Naive thymus-derived CD4-positive, alpha-beta T cell (primary cell): ENCODE data around the gene COL23A1. TPM values are rescaled to one million over a fixed set of nuclear protein-coding genes. Genes with fewer than 3 reads are reported as not detected.

Experiments
- ATAC-seq: fragments of 150-1000 bp; cut with Tn5 transposase; 2 replicates; pipeline ENCODE4 v1.10.0; 2021; ENCODE audit warnings: mild to moderate bottlenecking, moderate library complexity
- CTCF ChIA-PET: fragments of 350-600 bp; sonication (Branson Sonifier 250); formaldehyde crosslinking; loops from one replicate; lab custom pipeline; 2021; ENCODE audit warnings: antibody characterized with exemption; lab: Charles Lee
- POLR2A ChIA-PET: fragments of 350-600 bp; sonication (Branson Sonifier 250); formaldehyde crosslinking; loops from one replicate; lab custom pipeline; 2021; ENCODE audit warnings: antibody characterized with exemption, inconsistent platforms; lab: Charles Lee
- DNase-seq, 9 donors: peaks; one replicate each; pipeline versions ENCODE4 v3.0.0 to v3.0.0-alpha.2; 2020 to 2022; ENCODE audit warnings: mixed read lengths in 1 of 9
- H3K27ac ChIP-seq: one replicate; pipeline ENCODE4 v1.7.0; 2013; ENCODE audit warnings: mild to moderate bottlenecking, low read depth, low read length, moderate library complexity
- H3K27me3 ChIP-seq, 2 donors: one replicate each; pipeline ENCODE4 v1.7.0; 2013; ENCODE audit warnings: low read length in 2 of 2, mild to moderate bottlenecking in 2 of 2, moderate library complexity in 2 of 2; ENCODE audit not compliant: control insufficient read depth in 2 of 2, insufficient read depth in 2 of 2
- H3K36me3 ChIP-seq, 3 experiments: 1 replicate in 2 of 3; 2 replicates in 1 of 3; pipeline ENCODE4 v1.7.0; 2013; ENCODE audit warnings: low read length in 3 of 3, mild to moderate bottlenecking in 3 of 3, moderate library complexity in 1 of 3; ENCODE audit not compliant: insufficient read depth in 3 of 3, control insufficient read depth in 2 of 3
- H3K4me1 ChIP-seq, 2 donors: one replicate each; pipeline ENCODE4 v1.7.0; 2013; ENCODE audit warnings: low read length in 2 of 2, mild to moderate bottlenecking in 2 of 2, moderate library complexity in 1 of 2; ENCODE audit not compliant: control insufficient read depth in 2 of 2, insufficient read depth in 2 of 2
- H3K4me3 ChIP-seq: 2 replicates; pipeline ENCODE4 v1.7.0; 2013; ENCODE audit warnings: mild to moderate bottlenecking, low read length
- H3K9me3 ChIP-seq, 3 experiments: 1 replicate in 2 of 3; 2 replicates in 1 of 3; pipeline ENCODE4 v1.7.0; 2013; ENCODE audit warnings: low read length in 3 of 3; ENCODE audit not compliant: control insufficient read depth in 2 of 3
- H3K27ac Mint-ChIP-seq, 9 donors: one replicate each; pipeline ENCODE4 v1.8.0; 2020 to 2022; ENCODE audit warnings: mixed read lengths in 9 of 9, mild to moderate bottlenecking in 8 of 9, moderate library complexity in 5 of 9, inconsistent platforms in 2 of 9
- H3K27me3 Mint-ChIP-seq, 5 donors: one replicate each; pipeline ENCODE4 v1.8.0; 2021 to 2022; ENCODE audit warnings: mixed read lengths in 5 of 5, mild to moderate bottlenecking in 1 of 5
- H3K36me3 Mint-ChIP-seq, 5 donors: one replicate each; pipeline ENCODE4 v1.8.0; 2020 to 2022; ENCODE audit warnings: mixed read lengths in 5 of 5, mild to moderate bottlenecking in 3 of 5, inconsistent platforms in 1 of 5
- H3K4me1 Mint-ChIP-seq, 7 donors: one replicate each; pipeline ENCODE4 v1.8.0; 2020 to 2022; ENCODE audit warnings: mixed read lengths in 7 of 7, mild to moderate bottlenecking in 3 of 7, inconsistent platforms in 1 of 7
- H3K4me3 Mint-ChIP-seq, 10 donors: one replicate each; pipeline ENCODE4 v1.8.0; 2020 to 2022; ENCODE audit warnings: mild to moderate bottlenecking in 10 of 10, mixed read lengths in 10 of 10, moderate library complexity in 6 of 10, inconsistent platforms in 2 of 10
- H3K9me3 Mint-ChIP-seq, 11 donors: one replicate each; pipeline ENCODE4 v1.8.0; 2020 to 2022; ENCODE audit warnings: mixed read lengths in 11 of 11, mild to moderate bottlenecking in 4 of 11, inconsistent platforms in 1 of 11, moderate library complexity in 1 of 11
- intact Hi-C, 2 donors: fragments of 100-400 bp; cut with micrococcal nuclease; formaldehyde crosslinking; loops; one replicate each; pipeline ENCODE4 v1.15.1; 2023
- polyA plus RNA-seq, 2 donors: library from polyadenylated mRNA; unstranded; fragments of 300-500 nt; fragmentation: Illumina TruSeq; gene quantifications; one replicate each; pipeline ENCODE4 v1.2.3, GENCODE V29; 2021
- total RNA-seq, 6 experiments: library from RNA in 5 of 6; stranded (reverse) in 5 of 6; gene quantifications; 1 replicate in 5 of 6; 2 replicates in 1 of 6; pipeline ENCODE4 v1.2.3 and lab custom pipeline; 2021 to 2026

The COL23A1 gene
- total and polyA plus RNA-seq, 7 experiments from 2014 or later = 0.13 to 0.32 (median 0.22) TPM; not detected in 4

GRCh38 chr5:178343306-178343705 is 246.9 kb downstream of the COL23A1 start:
- H3K4me3 Mint-ChIP-seq = no peak overlapping the region
- ChIA-PET POLR2A (no interaction called here), CTCF (interaction anchor here (0.6 kb wide), 1 partner anchor 12 kb away, joined by 5 read pairs; no protein-coding TSS in a partner anchor)
- Histone ChIP-seq H3K4me3 (no peak overlapping the region), H3K36me3 (no peaks in the 10 kb centered on the region), H3K9me3 (no peaks in the 10 kb centered on the region), H3K4me1 (no peaks in the 10 kb centered on the region), H3K27me3 (no peaks in the 10 kb centered on the region), H3K27ac (no peak overlapping the region)
- H3K27ac Mint-ChIP-seq = no peak overlapping the region
- H3K9me3 Mint-ChIP-seq = no peaks in the 10 kb centered on the region
- no peaks in the 10 kb centered on the region for H3K4me1 Mint-ChIP-seq
- ATAC-seq = no peak
- DNase-seq = no peak
- intact Hi-C loops = no loop called here
- no peaks in the 10 kb centered on the region for H3K36me3 Mint-ChIP-seq
- peaks cover 0 to 3% (median 0%) of the 10 kb centered on the region in 5 donors for H3K27me3 Mint-ChIP-seq

- Mint-ChIP-seq H3K27ac (no peak overlapping the region), H3K27me3 (peaks cover 0 to 3% (median 0%) of the 10 kb centered on the region in 5 donors), H3K4me3 (no peak overlapping the region), H3K36me3 (no peaks in the 10 kb centered on the region), H3K4me1 (no peaks in the 10 kb centered on the region), H3K9me3 (no peaks in the 10 kb centered on the region)
- Histone ChIP-seq H3K9me3 (no peaks in the 10 kb centered on the region), H3K4me1 (no peaks in the 10 kb centered on the region), H3K27ac (no peak overlapping the region), H3K27me3 (no peaks in the 10 kb centered on the region), H3K36me3 (no peaks in the 10 kb centered on the region), H3K4me3 (no peak overlapping the region)
- DNase-seq (no peak), ATAC-seq (no peak)
- intact Hi-C loops = no loop called here
- CTCF ChIA-PET = no interaction called here
- POLR2A ChIA-PET = no interaction called here
Observed at GRCh38 chr5:178341851-178342140, 248.4 kb downstream of the COL23A1 start.

GRCh38 chr5:178341091-178341850 is 248.9 kb downstream of the COL23A1 start:
- ChIA-PET CTCF (no interaction called here), POLR2A (interaction anchor here (0.6 kb wide), 1 partner anchor 102 kb away, joined by 3 read pairs; no protein-coding TSS in a partner anchor)
- no peak for DNase-seq
- Mint-ChIP-seq H3K36me3 (no peaks in the 10 kb centered on the region), H3K4me1 (no peaks in the 10 kb centered on the region), H3K27ac (no peak overlapping the region), H3K27me3 (peaks cover 0 to 3% (median 0%) of the 10 kb centered on the region in 5 donors), H3K4me3 (no peak overlapping the region), H3K9me3 (no peaks in the 10 kb centered on the region)
- Histone ChIP-seq H3K9me3 (no peaks in the 10 kb centered on the region), H3K27ac (no peak overlapping the region), H3K4me1 (no peaks in the 10 kb centered on the region), H3K36me3 (no peaks in the 10 kb centered on the region), H3K27me3 (no peaks in the 10 kb centered on the region), H3K4me3 (no peak overlapping the region)
- intact Hi-C loops = no loop called here
- no peak for ATAC-seq

GRCh38 chr5:178340637-178341036 is 249.6 kb downstream of the COL23A1 start:
- H3K4me3 Mint-ChIP-seq = no peak overlapping the region
- Histone ChIP-seq H3K27me3 (no peaks in the 10 kb centered on the region), H3K27ac (no peak overlapping the region), H3K4me3 (no peak overlapping the region), H3K36me3 (no peaks in the 10 kb centered on the region), H3K9me3 (no peaks in the 10 kb centered on the region), H3K4me1 (no peaks in the 10 kb centered on the region)
- ATAC-seq = no peak
- H3K36me3 Mint-ChIP-seq = no peaks in the 10 kb centered on the region
- H3K27ac Mint-ChIP-seq = no peak overlapping the region
- no peaks in the 10 kb centered on the region for H3K4me1 Mint-ChIP-seq
- DNase-seq = no peak
- H3K9me3 Mint-ChIP-seq = no peaks in the 10 kb centered on the region
- intact Hi-C loops = no loop called here
- ChIA-PET CTCF (no interaction called here), POLR2A (interaction anchor here (0.6 kb wide), 1 partner anchor 102 kb away, joined by 3 read pairs; no protein-coding TSS in a partner anchor)
- H3K27me3 Mint-ChIP-seq = peaks cover 0 to 3% (median 0%) of the 10 kb centered on the region in 5 donors

- ChIA-PET POLR2A (no interaction called here), CTCF (no interaction called here)
- Histone ChIP-seq H3K27ac (no peak overlapping the region), H3K27me3 (no peaks in the 10 kb centered on the region), H3K36me3 (no peaks in the 10 kb centered on the region), H3K4me1 (no peaks in the 10 kb centered on the region), H3K9me3 (no peaks in the 10 kb centered on the region), H3K4me3 (no peak overlapping the region)
- ATAC-seq (peak; percentile 56), DNase-seq (no peak)
- no peaks in the 10 kb centered on the region for H3K9me3 Mint-ChIP-seq
- no peaks in the 10 kb centered on the region for H3K36me3 Mint-ChIP-seq
- intact Hi-C loops = no loop called here
- H3K27ac Mint-ChIP-seq = peak overlapping the region in 1 of 9 donors; percentile 39
- no peaks in the 10 kb centered on the region for H3K4me1 Mint-ChIP-seq
- peaks cover 0 to 3% (median 0%) of the 10 kb centered on the region in 5 donors for H3K27me3 Mint-ChIP-seq
- H3K4me3 Mint-ChIP-seq = no peak overlapping the region
Observed at GRCh38 chr5:178340187-178340586, 250.0 kb downstream of the COL23A1 start.

- H3K36me3 ChIP-seq = no peaks in the 10 kb centered on the region
- no peak overlapping the region for H3K27ac Mint-ChIP-seq
- H3K36me3 Mint-ChIP-seq = no peaks in the 10 kb centered on the region
- no peaks in the 10 kb centered on the region for H3K27me3 ChIP-seq
- peaks cover 0 to 3% (median 0%) of the 10 kb centered on the region in 5 donors for H3K27me3 Mint-ChIP-seq
- H3K9me3 ChIP-seq = no peaks in the 10 kb centered on the region
- H3K4me3 ChIP-seq = no peak overlapping the region
- intact Hi-C loops = no loop called here
- no peaks in the 10 kb centered on the region for H3K4me1 ChIP-seq
- no peak for ATAC-seq
- ChIA-PET POLR2A (no interaction called here), CTCF (no interaction called here)
- DNase-seq = no peak
- H3K4me3 Mint-ChIP-seq = no peak overlapping the region
- no peaks in the 10 kb centered on the region for H3K9me3 Mint-ChIP-seq
- no peaks in the 10 kb centered on the region for H3K4me1 Mint-ChIP-seq
- no peak overlapping the region for H3K27ac ChIP-seq
Observed at GRCh38 chr5:178339272-178339671, 250.9 kb downstream of the COL23A1 start.

- no peaks in the 10 kb centered on the region for H3K4me1 Mint-ChIP-seq
- H3K4me3 Mint-ChIP-seq = no peak overlapping the region
- CTCF ChIA-PET = no interaction called here
- H3K27me3 Mint-ChIP-seq = peaks cover 0 to 3% (median 0%) of the 10 kb centered on the region in 5 donors
- no peak overlapping the region for H3K27ac Mint-ChIP-seq
- no peak overlapping the region for H3K4me3 ChIP-seq
- H3K9me3 ChIP-seq = no peaks in the 10 kb centered on the region
- H3K36me3 ChIP-seq = no peaks in the 10 kb centered on the region
- no peak for ATAC-seq
- intact Hi-C loops = no loop called here
- no peak for DNase-seq
- peaks cover 0 to 2% (median 0%) of the 10 kb centered on the region in 11 donors for H3K9me3 Mint-ChIP-seq
- no peak overlapping the region for H3K27ac ChIP-seq
- POLR2A ChIA-PET = no interaction called here
- no peaks in the 10 kb centered on the region for H3K4me1 ChIP-seq
- no peaks in the 10 kb centered on the region for H3K36me3 Mint-ChIP-seq
- H3K27me3 ChIP-seq = no peaks in the 10 kb centered on the region
Observed at GRCh38 chr5:178338750-178339144, 251.4 kb downstream of the COL23A1 start.
